Measurements from ENCODE around the gene REM2.

REM2 gene

DNA sequence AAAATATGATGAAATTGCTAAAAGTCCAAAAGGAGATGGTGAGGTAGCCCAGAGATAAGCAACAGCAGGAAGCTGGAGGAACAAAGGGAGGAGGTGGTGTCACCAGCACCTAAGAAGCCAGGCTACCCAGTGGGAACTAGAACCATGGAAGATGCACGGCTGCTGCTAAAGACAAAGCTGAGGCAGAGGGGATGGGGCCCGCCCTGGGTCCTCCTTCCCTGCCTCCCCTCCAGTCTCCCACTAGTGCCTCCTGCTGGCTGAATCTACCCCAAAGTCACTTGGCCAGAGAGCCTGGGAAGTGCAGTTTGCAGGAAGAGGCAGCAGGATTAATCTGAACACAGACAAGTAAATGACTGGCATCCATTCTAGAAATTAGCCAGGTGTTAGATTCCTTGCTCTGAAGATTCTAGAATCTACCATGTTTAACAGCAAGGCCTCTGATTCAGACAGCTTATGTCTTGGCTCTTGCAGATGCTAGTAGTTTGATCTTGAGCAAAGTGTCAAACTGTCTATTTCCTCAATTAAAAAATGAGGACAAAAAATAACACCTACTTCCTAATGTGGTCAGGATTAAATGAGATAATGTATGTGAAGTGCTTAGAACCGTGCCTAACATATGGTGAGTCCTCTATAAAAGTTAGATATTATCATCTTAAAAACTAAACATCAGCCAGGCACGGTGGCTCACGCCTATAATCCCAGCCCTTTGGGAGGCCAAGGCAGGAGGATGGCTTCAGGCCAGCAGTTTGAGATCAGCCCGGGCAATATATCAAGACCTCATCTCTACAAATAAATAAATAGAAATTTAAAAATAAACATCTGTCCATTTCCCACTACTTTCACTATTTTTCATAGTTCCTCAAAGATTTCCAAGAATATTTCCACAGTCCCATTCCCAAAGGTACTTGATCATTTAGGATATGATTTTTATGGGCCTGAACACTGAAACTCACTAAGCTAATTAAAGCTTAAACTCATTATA, 17.3 kb upstream of the REM2 start:
- Histone ChIP-seq H3K4me1 (ENCODE audit: control insufficient read depth, insufficient read depth, low read length) (peaks cover 4% of the 10 kb centered on the region), H3K4me2 (ENCODE audit: low read length) (no peak overlapping the region), H3K9me3 (replicated peaks; ENCODE audit: low read length) (no peaks in the 10 kb centered on the region), H3K9ac (ENCODE audit: low read depth, low read length) (no peak overlapping the region), H3K27me3 (ENCODE audit: control insufficient read depth, insufficient read depth, low read length) (no peaks in the 10 kb centered on the region), H3K4me3 (ENCODE audit: low read length) (no peak overlapping the region), H3K36me3 (ENCODE audit: insufficient read depth, low read length) (no peaks in the 10 kb centered on the region)

DNA sequence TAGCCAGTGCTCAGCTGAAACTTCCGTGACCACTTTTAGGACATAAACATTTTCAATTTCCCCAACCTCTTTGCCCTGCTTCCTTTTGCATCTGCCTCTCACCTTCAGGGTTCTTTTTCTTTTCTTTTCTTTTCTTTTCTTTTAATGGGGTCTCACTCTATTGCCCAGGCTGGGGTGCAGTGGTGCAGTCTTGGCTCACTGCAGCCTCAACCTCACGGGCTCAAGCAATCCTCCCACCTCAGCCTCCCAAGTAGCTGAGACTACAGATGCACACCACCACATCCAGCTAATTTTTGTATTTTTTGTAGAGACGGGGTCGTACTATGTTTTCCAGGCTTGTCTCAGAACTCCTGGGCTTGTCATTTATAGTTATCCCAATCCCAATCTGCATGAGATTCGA, 16.1 kb upstream of the REM2 start:
- H3K4me2 ChIP-seq (ENCODE audit: low read length): no peak overlapping the region
- H3K27me3 ChIP-seq (ENCODE audit: control insufficient read depth, insufficient read depth, low read length): no peaks in the 10 kb centered on the region
- no peaks in the 10 kb centered on the region for H3K9me3 ChIP-seq (replicated peaks; ENCODE audit: low read length)
- no peak overlapping the region for H3K9ac ChIP-seq (ENCODE audit: low read depth, low read length)
- no peak overlapping the region for H3K4me3 ChIP-seq (ENCODE audit: low read length)
- peaks cover 10% of the 10 kb centered on the region for H3K4me1 ChIP-seq (ENCODE audit: control insufficient read depth, insufficient read depth, low read length)
- H3K36me3 ChIP-seq (ENCODE audit: insufficient read depth, low read length): no peaks in the 10 kb centered on the region

DNA sequence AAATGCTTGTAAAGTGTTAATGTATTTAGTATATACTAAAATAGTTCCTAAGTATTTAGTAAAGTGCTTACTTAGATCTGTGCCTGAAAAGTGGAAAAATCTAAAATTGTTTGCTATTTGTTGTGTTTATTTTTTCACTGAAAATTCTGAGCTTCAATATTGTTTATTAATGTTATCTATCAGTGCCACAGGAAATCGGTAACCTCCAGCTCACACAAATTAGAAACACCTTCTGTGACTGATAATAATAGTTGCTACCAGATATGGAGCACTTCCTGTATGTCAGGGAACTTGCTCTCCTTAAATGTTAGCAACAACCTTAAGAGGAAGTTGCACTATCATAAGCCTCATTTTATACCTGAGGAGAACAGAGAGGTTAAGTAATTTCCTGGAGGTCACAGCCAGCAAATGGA, 12.2 kb upstream of the REM2 start:
- Histone ChIP-seq H3K9ac (ENCODE audit: low read depth, low read length) (peak overlapping the region; percentile 90), H3K4me1 (ENCODE audit: control insufficient read depth, insufficient read depth, low read length) (peaks cover 16% of the 10 kb centered on the region), H3K9me3 (replicated peaks; ENCODE audit: low read length) (no peaks in the 10 kb centered on the region), H3K4me2 (ENCODE audit: low read length) (peak overlapping the region; percentile 96), H3K36me3 (ENCODE audit: insufficient read depth, low read length) (peaks cover 20% of the 10 kb centered on the region), H3K4me3 (ENCODE audit: low read length) (peak overlapping the region; percentile 96), H3K27me3 (ENCODE audit: control insufficient read depth, insufficient read depth, low read length) (no peaks in the 10 kb centered on the region)

DNA sequence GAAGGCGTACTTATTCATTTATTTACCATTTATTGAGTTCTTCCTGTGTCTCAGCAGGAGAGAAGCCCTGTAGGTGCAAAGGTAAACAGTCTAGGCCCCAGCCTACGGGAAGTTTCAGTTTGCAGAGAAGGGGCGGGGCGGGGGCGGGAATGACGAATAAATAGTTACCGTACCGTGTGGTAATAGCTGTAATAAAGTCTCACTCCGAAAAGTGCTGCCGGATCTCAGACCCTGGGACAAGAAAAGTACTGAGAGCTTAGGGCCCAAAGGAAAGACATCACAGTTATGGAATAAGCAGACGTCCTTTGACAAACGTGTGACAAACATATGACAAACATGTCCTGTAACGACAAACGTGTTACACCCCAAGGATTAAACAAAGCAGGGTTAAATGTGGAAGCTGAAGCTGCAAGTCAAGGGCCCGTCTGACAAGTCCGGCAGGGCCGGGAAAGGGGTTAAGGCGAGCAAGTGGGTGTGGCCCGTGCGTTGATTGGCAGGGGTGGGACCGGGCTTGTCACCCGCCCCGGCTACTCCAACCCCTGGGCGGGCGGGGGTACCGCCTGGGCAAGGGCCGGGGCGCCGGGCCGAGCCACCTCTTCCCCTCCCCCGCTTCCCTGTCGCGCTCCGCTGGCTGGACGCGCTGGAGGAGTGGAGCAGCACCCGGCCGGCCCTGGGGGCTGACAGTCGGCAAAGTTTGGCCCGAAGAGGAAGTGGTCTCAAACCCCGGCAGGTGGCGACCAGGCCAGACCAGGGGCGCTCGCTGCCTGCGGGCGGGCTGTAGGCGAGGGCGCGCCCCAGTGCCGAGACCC, 11.6 kb upstream of the REM2 start, which contains the start of gene LRP10:
LRP10 (plus strand) TSS at position 517 of the 809 bp plus-strand sequence. CDS start 564 bp downstream, outside the sequence.
- H3K9ac ChIP-seq (ENCODE audit: low read depth, low read length): peak within 1 kb of the TSS; percentile 90
- H3K4me2 ChIP-seq (ENCODE audit: low read length): peak within 1 kb of the TSS; percentile 96
- peaks cover 16% of the 10 kb centered on the region for H3K4me1 ChIP-seq (ENCODE audit: control insufficient read depth, insufficient read depth, low read length)
- peaks cover 27% of the 10 kb centered on the region for H3K36me3 ChIP-seq (ENCODE audit: insufficient read depth, low read length)
- peak within 1 kb of the TSS; percentile 96 for H3K4me3 ChIP-seq (ENCODE audit: low read length)
- no peaks in the 10 kb centered on the region for H3K27me3 ChIP-seq (ENCODE audit: control insufficient read depth, insufficient read depth, low read length)
- no peaks in the 10 kb centered on the region for H3K9me3 ChIP-seq (replicated peaks; ENCODE audit: low read length)

DNA sequence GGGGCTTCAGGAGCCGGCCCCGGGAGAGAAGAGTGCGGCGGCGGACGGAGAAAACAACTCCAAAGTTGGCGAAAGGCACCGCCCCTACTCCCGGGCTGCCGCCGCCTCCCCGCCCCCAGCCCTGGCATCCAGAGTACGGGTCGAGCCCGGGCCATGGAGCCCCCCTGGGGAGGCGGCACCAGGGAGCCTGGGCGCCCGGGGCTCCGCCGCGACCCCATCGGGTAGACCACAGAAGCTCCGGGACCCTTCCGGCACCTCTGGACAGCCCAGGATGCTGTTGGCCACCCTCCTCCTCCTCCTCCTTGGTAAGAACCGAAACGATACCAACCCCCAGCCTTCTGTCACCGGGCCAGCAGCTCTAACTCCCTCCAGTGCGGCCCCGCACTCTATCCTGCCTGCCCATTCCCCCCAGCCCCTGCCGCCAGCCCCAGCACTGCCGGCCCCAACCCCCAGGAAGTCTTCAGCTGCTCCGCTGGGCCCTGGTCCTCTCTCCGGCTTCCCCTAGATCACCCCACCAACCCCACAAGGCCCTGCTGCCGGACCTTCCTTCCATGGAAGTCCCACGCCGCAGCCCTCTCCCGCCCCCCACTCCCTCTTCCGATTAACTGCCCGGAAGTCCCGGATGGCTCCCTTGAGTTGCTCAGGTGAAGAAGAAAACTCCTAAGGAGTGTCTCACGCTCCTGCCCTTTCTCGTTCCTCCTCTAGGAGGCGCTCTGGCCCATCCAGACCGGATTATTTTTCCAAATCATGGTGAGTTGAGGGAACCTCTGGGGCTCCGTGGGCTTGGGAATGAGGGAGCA, 10.8 kb upstream of the REM2 start:
- Histone ChIP-seq H3K36me3 (ENCODE audit: insufficient read depth, low read length) (peaks cover 35% of the 10 kb centered on the region), H3K9ac (ENCODE audit: low read depth, low read length) (peak overlapping the region; percentile 90), H3K9me3 (replicated peaks; ENCODE audit: low read length) (no peaks in the 10 kb centered on the region), H3K4me3 (ENCODE audit: low read length) (peak overlapping the region; percentile 96), H3K27me3 (ENCODE audit: control insufficient read depth, insufficient read depth, low read length) (no peaks in the 10 kb centered on the region), H3K4me1 (ENCODE audit: control insufficient read depth, insufficient read depth, low read length) (peaks cover 16% of the 10 kb centered on the region), H3K4me2 (ENCODE audit: low read length) (peak overlapping the region; percentile 96)

DNA sequence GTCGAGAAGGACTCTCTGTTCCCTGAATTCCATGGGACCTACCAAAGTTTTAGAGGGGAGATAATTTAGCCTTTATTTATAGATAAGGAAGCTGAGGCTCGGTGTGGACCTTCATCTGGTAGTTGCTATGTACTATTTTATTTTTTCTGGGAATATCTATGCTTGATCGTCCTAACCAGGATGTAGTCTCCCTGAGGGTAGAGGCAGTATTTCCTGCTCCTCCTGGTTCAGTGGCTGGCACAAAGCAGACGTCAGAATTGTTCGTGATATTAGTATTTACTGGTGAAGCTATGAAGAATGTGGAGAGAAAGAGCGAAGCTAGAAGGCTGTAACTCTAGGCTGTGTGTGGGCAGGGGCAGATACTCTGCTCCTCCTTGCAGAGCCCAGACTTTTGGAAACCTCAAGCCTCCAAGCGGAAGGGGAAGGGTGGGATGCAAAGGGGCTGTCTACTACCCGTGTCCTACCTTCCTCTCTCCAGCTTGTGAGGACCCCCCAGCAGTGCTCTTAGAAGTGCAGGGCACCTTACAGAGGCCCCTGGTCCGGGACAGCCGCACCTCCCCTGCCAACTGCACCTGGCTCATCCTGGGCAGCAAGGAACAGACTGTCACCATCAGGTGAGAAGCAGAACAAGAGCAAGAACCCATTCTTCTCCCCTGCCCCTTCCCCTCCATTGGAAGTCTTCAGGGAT, 10.0 kb upstream of the REM2 start:
- no peaks in the 10 kb centered on the region for H3K27me3 ChIP-seq (ENCODE audit: control insufficient read depth, insufficient read depth, low read length)

DNA sequence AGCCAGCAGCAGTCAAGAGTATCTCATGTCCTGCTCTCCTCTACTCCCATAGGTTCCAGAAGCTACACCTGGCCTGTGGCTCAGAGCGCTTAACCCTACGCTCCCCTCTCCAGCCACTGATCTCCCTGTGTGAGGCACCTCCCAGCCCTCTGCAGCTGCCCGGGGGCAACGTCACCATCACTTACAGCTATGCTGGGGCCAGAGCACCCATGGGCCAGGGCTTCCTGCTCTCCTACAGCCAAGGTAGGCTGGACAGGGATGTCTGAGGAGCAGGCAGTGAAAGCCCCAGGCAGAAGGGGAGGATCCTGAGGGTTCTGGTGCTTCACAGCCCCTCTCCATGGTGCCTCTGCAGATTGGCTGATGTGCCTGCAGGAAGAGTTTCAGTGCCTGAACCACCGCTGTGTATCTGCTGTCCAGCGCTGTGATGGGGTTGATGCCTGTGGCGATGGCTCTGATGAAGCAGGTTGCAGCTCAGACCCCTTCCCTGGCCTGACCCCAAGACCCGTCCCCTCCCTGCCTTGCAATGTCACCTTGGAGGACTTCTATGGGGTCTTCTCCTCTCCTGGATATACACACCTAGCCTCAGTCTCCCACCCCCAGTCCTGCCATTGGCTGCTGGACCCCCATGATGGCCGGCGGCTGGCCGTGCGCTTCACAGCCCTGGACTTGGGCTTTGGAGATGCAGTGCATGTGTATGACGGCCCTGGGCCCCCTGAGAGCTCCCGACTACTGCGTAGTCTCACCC, 7.8 kb upstream of the REM2 start:
- no peak overlapping the region for H3K4me2 ChIP-seq (ENCODE audit: low read length)
- peaks cover 60% of the 10 kb centered on the region for H3K36me3 ChIP-seq (ENCODE audit: insufficient read depth, low read length)
- H3K4me1 ChIP-seq (ENCODE audit: control insufficient read depth, insufficient read depth, low read length): peaks cover 16% of the 10 kb centered on the region
- no peaks in the 10 kb centered on the region for H3K27me3 ChIP-seq (ENCODE audit: control insufficient read depth, insufficient read depth, low read length)
- no peaks in the 10 kb centered on the region for H3K9me3 ChIP-seq (replicated peaks; ENCODE audit: low read length)
- H3K4me3 ChIP-seq (ENCODE audit: low read length): no peak overlapping the region
- no peak overlapping the region for H3K9ac ChIP-seq (ENCODE audit: low read depth, low read length)

More for the DNA sequence above, 10.0 kb upstream of the REM2 start:
- Histone ChIP-seq H3K4me3 (ENCODE audit: low read length) (peak overlapping the region; percentile 96), H3K4me2 (ENCODE audit: low read length) (peak overlapping the region; percentile 96), H3K9me3 (replicated peaks; ENCODE audit: low read length) (no peaks in the 10 kb centered on the region), H3K36me3 (ENCODE audit: insufficient read depth, low read length) (peaks cover 42% of the 10 kb centered on the region), H3K9ac (ENCODE audit: low read depth, low read length) (peak overlapping the region; percentile 90), H3K4me1 (ENCODE audit: control insufficient read depth, insufficient read depth, low read length) (peaks cover 16% of the 10 kb centered on the region)

DNA sequence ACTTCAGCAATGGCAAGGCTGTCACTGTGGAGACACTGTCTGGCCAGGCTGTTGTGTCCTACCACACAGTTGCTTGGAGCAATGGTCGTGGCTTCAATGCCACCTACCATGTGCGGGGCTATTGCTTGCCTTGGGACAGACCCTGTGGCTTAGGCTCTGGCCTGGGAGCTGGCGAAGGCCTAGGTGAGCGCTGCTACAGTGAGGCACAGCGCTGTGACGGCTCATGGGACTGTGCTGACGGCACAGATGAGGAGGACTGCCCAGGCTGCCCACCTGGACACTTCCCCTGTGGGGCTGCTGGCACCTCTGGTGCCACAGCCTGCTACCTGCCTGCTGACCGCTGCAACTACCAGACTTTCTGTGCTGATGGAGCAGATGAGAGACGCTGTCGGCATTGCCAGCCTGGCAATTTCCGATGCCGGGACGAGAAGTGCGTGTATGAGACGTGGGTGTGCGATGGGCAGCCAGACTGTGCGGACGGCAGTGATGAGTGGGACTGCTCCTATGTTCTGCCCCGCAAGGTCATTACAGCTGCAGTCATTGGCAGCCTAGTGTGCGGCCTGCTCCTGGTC, 7.2 kb upstream of the REM2 start:
- Histone ChIP-seq H3K36me3 (ENCODE audit: insufficient read depth, low read length) (peaks cover 60% of the 10 kb centered on the region), H3K9me3 (replicated peaks; ENCODE audit: low read length) (no peaks in the 10 kb centered on the region), H3K4me1 (ENCODE audit: control insufficient read depth, insufficient read depth, low read length) (peaks cover 10% of the 10 kb centered on the region), H3K27me3 (ENCODE audit: control insufficient read depth, insufficient read depth, low read length) (no peaks in the 10 kb centered on the region), H3K4me3 (ENCODE audit: low read length) (no peak overlapping the region), H3K9ac (ENCODE audit: low read depth, low read length) (no peak overlapping the region), H3K4me2 (ENCODE audit: low read length) (no peak overlapping the region)

DNA sequence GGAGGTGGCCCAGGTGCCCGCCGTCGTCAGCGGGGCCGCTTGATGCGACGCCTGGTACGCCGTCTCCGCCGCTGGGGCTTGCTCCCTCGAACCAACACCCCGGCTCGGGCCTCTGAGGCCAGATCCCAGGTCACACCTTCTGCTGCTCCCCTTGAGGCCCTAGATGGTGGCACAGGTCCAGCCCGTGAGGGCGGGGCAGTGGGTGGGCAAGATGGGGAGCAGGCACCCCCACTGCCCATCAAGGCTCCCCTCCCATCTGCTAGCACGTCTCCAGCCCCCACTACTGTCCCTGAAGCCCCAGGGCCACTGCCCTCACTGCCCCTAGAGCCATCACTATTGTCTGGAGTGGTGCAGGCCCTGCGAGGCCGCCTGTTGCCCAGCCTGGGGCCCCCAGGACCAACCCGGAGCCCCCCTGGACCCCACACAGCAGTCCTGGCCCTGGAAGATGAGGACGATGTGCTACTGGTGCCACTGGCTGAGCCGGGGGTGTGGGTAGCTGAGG, 6.0 kb upstream of the REM2 start:
- Histone ChIP-seq H3K4me3 (ENCODE audit: low read length) (no peak overlapping the region), H3K27me3 (ENCODE audit: control insufficient read depth, insufficient read depth, low read length) (no peaks in the 10 kb centered on the region), H3K36me3 (ENCODE audit: insufficient read depth, low read length) (peaks cover 60% of the 10 kb centered on the region), H3K9me3 (replicated peaks; ENCODE audit: low read length) (no peaks in the 10 kb centered on the region), H3K4me1 (ENCODE audit: control insufficient read depth, insufficient read depth, low read length) (peaks cover 6% of the 10 kb centered on the region), H3K9ac (ENCODE audit: low read depth, low read length) (no peak overlapping the region), H3K4me2 (ENCODE audit: low read length) (no peak overlapping the region)

Data from skeletal muscle satellite cell (primary cell).